T-helper 22 cell (primary cell): ENCODE measurements around the gene OSGEP.
A peak's percentile ranks its signal among the peaks of the same experiment; 100 is the strongest.
"Not testable (repeated sequence)": the region's sequence is repeated elsewhere in the genome, so short reads cannot be mapped to it uniquely, and the experiment has no call there.

Source experiments
- DNase-seq: peaks from one replicate; pipeline ENCODE4 v3.0.0-alpha.2; 2020; ENCODE audit warnings: low read depth

The OSGEP gene

GRCh38 chr14:20469890-20470602 lies 15.4 kb upstream of the OSGEP start:
- peak; percentile 51 for DNase-seq

DNA sequence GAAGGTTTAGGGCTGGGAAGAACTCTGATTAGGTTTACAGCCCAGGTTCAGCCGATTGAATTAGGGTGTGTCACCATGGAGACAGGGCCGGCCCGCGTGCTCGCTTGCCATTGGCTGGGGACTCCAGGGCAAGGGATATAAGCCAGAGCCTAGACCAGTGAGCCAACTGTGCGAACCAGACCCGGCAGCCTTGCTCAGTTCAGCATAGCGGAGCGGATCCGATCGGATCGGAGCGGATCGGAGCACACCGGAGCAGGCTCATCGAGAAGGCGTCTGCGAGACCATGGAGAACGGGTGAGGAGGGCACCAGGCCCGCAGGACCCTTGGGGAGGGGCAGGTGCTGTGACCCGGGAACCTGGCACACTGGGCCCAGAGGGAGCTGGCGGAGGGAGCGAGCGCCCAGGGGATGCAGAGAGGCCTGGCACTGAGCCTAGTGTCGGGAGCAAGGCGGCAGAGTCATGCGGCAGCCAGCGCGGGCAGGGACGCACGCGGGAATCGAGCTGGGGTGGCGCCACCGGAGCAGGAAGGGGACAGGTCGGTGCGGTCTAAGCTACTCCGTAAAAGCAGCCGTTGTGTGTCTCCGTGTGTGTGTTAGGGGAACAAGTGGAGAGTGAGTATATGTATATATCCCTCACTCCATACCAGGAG lies 14.8 kb upstream of the OSGEP start, which contains the start of gene PNP:
TSS of gene PNP (plus strand) at position 165 of the 648 bp plus-strand sequence. CDS start at position 284, 119 bp downstream.
- peak; percentile 80 for DNase-seq

DNA sequence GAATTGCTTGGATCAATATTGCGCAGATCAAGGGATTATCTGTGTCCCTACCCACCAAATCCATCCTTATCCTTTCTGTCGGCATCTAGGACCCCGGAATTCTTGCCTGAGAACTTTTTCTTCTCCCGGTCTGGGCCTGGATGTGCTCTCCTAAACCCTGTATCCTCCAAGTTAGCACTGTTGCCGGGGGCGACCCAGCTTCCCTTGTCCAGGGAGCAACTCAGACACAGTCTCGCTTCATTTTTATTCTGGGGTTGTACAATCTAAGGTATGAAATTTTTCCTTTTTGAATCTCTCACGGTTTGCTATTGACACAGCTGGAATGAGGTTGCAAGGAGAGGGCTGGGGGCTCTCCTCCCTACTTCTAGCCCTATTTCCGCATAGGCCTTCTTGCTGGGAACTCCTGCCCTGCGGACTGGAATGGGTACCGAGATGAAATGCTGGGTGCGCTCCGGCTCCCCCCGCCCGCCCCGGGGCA lies 14.2 kb upstream of the OSGEP start:
- no peak for DNase-seq

DNA sequence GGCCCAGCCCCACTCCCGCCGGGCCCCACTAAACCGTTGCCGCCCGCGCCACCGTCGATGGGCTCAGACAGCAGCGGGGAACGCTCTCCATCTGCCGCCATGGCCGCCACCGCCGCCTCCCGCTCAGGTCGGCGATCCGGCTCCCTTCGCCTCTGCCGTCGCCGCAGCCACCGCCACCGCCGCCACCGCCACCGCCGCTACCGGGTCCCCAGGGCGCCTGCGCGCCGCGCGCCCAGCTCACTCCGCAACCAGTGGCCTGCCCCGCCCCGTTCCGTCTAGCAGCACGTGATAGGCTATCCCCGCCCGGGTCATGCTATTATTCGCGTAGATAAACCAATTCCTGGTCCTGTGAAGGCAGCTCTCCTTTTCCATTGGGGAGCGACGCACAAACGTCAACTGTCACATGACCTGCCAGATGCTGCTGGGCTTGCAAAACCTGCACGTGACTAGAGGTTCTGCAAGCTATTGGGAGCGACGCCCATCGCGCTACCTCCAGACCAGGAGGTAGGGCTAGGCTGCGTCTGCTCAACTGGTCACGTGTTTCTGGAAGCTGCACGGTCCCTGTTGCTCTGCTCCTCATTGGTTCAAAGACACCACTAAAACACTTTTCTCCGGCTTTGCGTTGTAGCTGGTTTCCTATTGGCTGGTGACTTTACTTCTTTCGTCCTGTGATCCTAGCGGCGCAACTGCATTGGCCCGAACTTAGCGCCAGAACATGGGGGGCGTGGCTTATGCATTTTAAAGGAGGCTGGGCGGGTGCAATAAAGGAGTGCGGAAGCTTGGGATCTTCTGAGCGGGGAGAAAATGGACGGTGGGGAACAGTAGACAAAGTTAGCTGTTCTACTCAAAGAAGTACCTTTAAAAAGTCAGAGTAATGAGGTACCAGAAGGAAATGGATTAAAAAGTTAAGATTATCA lies 6.9 kb upstream of the OSGEP start, which contains the start of gene PIP4P1:
TSS of gene PIP4P1 (minus strand) at position 210 of the 917 bp plus-strand sequence. CDS start at position 101, 109 bp downstream.
- peak; percentile 99 for DNase-seq

GRCh38 chr14:20460458-20461224 lies 6.0 kb upstream of the OSGEP start:
- peak; percentile 67 for DNase-seq

- no peak for DNase-seq
Measured at GRCh38 chr14:20458031-20458789, 3.6 kb upstream of the OSGEP start.

DNA sequence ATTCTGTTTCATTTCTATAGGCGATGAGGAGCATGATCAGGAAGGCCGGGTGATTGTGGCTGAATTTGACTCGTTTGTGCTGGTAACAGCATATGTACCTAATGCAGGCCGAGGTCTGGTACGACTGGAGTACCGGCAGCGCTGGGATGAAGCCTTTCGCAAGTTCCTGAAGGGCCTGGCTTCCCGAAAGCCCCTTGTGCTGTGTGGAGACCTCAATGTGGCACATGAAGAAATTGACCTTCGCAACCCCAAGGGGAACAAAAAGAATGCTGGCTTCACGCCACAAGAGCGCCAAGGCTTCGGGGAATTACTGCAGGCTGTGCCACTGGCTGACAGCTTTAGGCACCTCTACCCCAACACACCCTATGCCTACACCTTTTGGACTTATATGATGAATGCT lies 2.4 kb upstream of the OSGEP start:
- DNase-seq = no peak

GRCh38 chr14:20455355-20456300 lies 1.0 kb upstream of the OSGEP start:
- DNase-seq = peak; percentile 69

DNA sequence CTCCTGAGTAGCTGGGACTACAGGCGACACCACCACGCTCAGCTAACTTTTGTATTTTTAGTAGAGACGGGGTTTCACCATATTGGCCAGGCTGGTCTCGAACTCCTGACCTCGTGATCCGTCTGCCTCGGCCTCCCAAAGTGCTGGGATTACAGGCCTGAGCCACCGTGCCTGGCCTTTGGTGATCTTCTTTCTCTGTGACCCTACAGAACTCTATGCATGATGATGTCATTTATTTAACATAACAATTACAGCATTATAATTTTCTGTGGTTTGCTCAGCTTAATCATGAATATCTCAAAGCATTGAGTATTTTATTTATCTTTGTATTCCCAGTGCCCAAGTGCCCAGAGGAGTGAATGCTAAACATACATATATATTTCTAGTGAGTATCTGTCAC lies 1.8 kb downstream of the OSGEP start:
- not testable (repeated sequence) for DNase-seq

DNA sequence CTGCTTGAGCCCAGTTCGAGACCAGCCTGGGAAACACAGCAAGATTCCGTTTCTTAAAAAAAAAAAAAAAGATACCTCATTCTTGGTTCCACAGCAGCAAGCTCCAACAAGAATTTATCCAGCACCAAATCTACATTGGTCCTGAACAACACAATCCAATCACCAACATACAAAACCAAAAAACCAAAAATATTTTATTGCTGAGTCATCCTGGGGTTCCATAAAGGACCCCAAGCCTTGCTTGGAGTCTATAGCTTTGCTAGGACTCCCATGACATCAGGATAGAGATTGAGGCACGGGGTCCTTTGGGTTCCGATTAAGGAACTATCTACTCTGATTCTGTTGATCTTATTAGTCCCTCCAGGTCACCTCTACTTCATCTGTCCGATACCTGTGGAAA lies 7.7 kb downstream of the OSGEP start:
- DNase-seq = no peak

DNA sequence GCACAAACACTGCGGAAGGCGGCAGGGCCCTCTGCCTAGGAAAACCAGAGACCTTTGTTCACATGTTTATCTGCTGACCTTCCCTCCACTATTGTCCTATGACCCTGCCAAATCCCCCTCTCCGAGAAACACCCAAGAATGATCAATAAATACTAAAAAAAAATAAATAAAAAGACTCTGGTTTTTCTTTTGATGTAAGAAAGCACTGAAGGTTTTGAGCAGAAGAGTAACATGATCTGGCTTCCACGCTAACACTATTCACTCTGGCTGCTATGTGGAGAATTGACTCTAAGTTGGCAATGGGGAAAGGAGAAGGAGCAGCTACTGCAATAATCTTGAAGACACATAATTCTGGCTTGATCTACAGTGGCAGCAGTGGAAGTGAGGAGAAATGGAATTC lies 11.0 kb downstream of the OSGEP start:
- DNase-seq = not testable (repeated sequence)

DNA sequence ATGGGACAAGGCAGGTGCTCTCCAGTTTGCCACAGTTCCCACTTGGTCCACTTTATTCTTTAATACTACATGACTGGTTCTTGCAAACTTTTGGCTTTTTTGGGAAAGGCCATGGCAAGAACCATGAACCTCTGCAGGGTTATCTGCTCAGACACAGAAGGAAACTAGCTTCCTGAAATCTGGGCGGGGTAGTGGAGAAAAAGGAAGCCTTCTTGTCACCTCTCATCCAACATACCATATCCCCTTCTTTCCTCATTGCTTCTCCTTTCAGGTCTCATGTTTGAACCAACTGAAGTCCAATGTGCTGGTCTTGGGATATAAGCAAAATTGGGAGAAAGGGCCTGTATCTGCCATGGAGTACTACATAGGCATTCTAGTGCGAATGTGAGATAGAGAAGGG lies 13.2 kb downstream of the OSGEP start:
- DNase-seq = no peak

- DNase-seq = no peak
Measured at GRCh38 chr14:20440882-20441281, 13.7 kb downstream of the OSGEP start.

- no peak for DNase-seq
Measured at GRCh38 chr14:20440465-20440864, 14.1 kb downstream of the OSGEP start.

- no peak for DNase-seq
Measured at GRCh38 chr14:20438664-20439063, 15.9 kb downstream of the OSGEP start.

GRCh38 chr14:20436363-20436755 lies 18.3 kb downstream of the OSGEP start:
- no peak for DNase-seq

DNA sequence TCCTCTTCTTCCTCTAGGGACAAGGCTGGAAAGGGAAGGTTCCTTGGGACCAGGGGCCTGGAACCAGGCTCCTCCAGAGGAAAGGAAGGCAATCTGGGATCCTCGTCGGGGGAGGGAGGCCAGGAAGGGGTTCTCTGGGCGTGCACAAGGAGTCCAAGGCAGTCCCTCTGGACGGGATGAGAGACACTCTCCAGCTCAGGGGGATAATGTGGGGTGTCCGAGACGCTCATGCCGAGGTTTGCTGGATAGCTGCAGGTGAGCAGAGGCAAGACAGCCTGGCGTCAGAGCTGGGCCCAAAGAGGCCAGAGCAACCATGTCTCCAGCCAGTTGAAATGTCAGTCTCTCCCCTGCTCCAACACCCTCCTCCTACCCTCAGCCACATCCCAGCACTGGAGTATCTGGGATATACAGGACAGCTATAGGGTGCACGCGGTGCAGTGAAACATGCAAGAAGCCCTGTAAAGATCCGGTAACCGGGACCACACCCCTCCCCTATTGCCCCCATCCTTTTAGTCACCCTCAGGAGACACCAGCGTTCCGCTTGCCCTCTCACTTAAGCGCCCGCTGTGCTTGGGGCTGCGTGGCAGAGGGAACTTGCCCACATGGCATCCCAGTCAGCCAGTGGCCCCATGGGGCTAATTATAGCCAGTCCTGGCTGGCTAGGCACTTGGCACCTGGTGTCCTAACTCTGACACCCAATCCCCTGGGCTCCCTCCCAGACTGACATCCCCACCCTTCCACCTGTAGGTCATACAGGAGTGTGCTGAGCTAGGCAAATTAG lies 18.8 kb downstream of the OSGEP start, which contains the start of gene KLHL33:
TSS of gene KLHL33 (minus strand) at position 585 of the 781 bp plus-strand sequence. CDS start at position 230, 355 bp downstream.
- no peak for DNase-seq

- DNase-seq = no peak
Measured at GRCh38 chr14:20434701-20435581, 19.7 kb downstream of the OSGEP start.
